NCI-H2196 treated with DMSO at 0.1 percent for 48 hours (cell line): Measurements from ENCODE around the gene SYT8.
"Not testable (repeated sequence)": the region's sequence is repeated elsewhere in the genome, so short reads cannot be mapped to it uniquely, and the experiment has no call there.

Experiments
- DNase-seq: peaks from one replicate; lab custom pipeline; 2025; ENCODE audit not compliant: unreplicated experiment; lab: John Stamatoyannopoulos, UW

SYT8 gene

GRCh38 chr11:1883346-1884302 lies 48.8 kb downstream of the SYT8 start:
- no peak for DNase-seq

DNA sequence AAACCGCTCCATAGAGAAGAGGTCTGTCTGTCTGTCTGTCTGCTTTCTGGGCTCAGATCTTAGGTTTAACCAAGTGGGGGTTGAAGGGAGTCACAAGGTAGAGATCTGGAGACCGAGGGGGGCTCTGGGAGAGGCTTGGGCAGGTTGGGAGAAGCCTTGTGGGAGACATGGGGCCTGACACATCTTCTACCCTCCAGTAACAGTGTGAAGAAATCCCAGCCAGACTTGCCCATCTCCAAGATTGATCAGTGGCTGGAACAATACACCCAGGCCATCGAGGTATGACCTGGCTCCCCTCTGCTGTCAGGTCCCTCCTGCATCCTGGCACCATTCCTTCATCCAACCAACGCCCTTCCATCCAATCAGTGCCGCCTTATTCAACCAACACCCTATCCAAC lies 49.5 kb downstream of the SYT8 start:
- no peak for DNase-seq

DNA sequence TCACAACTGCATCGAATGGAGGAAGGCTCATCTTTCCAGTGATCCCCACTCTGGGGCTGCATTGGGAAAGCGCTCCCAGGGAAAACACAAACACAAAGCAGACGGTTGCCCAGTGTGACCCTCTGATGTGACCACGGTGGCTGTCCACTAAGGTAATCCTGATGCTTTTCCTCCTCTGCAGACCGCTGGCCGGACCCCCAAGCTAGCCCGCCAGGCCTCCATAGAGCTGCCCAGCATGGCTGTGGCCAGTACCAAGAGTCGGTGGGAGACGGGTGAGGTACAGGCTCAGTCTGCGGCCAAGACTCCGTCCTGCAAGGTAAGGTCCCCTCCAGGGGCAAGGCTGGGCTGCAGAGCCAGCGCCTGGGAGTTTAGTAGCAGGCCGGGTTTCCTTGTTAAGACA lies 51.8 kb downstream of the SYT8 start:
- not testable (repeated sequence) for DNase-seq
